Activated T-cell treated with anti-CD3 and anti-CD28 coated beads, Interleukin-2, amount 50 U/mL, for 48 hours (primary cell): Measurements from ENCODE around the gene P2RY2.

Source experiments
- DNase-seq, 2 experiments: peaks; one replicate each; pipeline ENCODE4 v3.0.0-alpha.2; 2020

P2RY2 gene

GRCh38 chr11:73209892-73210291 lies 8.2 kb upstream of the P2RY2 start:
- no peak for DNase-seq

GRCh38 chr11:73210916-73211667 lies 7.0 kb upstream of the P2RY2 start:
- DNase-seq, result no peak

DNA sequence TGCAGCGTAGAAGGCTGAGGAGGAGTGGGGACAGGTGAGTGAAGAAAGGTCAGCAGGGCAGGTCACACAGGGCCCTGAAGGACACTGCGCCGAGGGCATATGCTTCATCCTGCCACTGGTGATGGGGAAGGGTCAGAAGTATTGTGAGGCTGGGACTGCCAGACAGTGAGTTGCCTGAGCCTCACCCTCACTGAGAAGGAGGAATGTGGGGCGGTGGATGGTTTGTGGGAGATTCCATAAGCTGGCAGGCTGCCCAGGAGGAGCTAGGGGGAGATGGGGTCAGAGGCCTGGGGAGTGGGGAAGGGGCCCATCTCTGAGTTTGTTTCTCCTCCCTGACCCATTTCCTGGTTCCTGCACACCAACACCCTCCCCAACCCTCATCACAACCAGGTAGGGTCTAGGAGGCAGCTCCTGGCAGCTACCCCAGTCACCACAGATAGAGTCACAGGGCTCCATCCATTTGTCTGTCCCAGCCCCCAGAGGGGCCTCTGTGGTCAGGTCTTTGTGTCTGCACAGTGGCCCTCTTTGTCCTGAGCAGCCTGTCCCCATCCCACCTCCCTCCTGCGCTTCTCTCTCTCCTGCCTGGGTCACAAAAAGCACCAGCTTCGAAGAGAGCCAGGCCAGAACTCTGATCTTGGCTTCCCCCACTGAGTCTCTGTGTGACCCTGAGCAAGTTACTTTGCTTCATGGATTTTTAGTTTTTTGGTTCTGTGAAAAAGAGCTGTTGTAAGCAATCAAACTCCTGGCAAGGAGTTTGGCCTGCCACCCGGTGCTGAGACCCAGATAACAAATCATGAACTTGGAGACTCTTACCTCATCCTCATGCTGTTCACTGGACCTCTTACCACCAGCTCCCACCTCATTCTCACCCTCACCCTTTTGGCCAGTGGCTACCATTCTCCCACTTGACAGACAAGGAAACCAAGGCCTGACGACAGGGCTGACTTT lies 4.6 kb upstream of the P2RY2 start:
- DNase-seq, result no peak

- DNase-seq, result no peak
Observed at GRCh38 chr11:73215191-73216134, 2.6 kb upstream of the P2RY2 start.

DNA sequence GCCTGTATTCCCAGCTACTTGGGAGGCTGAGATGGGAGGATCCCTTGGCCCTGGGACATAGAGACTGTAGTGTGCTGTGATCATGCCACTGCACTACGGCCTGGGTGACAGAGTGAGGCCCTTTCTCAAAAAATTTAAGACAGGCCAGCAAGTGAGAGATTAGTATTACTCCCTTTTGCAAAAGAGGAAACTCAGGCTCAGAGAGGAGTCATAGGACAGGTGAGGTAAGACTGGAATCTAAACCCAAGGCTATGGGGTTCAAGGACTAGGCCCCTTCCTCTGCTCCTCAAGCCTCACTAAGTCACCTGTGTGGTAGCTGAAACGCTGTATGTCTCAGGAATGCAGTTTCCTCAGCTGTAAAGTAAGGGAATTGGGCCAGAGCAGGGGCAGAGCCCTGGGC lies 1.6 kb upstream of the P2RY2 start:
- no peak for DNase-seq

DNA sequence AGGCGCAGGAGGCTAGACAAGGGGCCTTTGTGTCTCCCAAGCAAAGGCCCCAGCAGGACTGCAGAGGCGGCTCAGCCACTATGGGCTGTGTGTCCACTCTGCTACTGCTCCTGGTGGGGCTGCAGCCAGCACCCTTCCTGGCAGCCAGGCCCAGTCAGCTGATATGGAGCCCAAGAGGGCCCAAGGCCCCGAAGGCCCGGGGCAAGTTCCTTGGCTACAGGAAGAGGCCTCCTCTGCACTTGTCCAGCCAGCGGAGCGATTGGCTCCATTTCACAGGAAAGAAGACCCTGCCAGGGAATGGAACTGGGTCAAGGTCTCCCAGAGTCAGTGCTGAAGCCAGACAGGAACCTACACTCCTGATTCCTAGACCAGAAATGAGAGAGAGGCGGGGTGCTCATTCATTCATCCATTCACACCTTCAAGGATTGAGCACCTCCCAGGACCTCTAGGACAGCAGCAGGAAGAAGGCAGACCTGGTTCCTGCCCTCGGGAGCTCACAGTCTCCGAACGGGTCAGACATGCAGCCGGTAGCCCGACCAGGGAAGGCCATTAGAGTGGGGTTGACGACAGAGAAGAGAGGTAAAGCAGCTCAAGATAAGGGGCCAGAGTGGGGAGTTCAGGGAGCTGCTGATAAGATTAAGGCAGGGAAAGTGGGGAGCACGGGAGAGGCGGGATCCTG lies 811 bp upstream of the P2RY2 start:
- DNase-seq, result no peak

DNA sequence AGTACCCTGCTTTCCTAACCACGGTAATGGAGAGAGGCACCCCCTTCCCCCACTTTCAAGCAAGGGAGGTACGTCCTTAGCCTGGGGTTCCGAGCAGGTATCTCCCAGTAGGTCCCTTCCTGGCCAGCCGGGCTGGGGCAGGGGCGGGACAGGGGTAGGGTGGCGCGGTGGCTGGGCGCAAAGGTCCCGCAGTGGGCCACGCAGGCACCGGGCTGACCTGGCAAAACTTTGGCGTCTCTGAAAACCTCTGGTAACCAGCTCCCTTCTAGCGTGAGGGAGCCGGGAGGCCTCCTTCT lies 323 bp upstream of the P2RY2 start:
- no peak for DNase-seq

DNA sequence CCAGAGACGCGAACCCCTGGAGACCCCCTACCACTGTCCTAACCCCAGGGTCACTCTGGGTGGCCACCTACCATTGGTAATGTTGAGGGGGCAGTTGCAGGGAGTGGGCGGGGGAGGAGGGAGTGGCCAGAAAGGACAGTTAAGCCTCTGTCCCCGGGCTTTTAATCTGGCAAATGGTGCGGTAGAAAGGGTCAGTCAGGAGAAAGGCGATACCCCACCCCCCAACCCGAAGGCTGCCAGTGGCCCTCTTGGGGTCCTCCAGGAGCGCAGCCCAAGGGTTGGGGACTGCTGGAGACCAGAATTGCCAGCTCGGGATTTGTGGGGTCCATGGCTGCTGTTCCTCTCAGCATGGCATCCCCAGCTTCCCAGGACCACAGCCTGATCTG lies 742 bp downstream of the P2RY2 start:
- DNase-seq, result no peak

GRCh38 chr11:73219396-73220285 lies 1.6 kb downstream of the P2RY2 start:
- no peak for DNase-seq

DNA sequence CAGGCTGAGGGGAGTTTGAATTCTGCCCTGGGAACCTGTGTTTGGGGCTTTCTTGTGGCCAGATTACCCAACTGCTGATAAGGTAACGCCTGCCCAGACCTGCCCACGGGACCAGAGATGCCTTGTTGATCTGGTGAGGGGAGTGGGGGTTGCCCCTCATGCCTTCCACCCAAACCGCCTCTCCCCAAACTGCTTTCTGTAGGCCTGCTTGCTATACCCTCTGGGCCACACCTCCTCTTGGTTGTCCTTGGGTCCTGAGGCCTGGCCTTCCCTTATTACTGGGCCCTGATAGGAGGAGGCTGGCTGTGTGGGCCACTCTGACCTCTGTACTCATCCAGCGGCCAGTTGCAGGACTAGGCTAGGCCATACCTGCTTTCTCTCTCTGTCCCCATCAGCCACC lies 3.4 kb downstream of the P2RY2 start:
- DNase-seq, result no peak

DNA sequence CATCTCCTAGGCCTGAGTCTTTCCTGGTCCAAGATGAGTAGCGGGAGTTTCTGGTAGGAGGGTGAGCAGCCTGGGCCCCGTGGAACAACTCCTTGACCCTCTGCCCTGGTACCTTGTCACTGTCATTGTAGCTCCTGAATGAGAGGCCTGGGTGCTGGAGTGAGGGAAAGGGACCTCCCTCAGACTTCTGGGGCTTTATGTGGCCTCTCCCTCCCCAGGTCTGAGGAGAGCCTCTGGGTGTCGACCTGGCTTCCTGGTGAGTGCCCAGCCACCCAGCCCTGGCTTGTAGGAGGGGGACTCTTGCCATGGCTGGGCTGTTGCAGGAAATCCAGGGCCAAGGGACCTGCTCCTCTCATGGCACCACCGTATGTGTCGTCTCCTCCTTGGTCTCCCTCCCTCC lies 3.9 kb downstream of the P2RY2 start:
- no peak for DNase-seq

DNA sequence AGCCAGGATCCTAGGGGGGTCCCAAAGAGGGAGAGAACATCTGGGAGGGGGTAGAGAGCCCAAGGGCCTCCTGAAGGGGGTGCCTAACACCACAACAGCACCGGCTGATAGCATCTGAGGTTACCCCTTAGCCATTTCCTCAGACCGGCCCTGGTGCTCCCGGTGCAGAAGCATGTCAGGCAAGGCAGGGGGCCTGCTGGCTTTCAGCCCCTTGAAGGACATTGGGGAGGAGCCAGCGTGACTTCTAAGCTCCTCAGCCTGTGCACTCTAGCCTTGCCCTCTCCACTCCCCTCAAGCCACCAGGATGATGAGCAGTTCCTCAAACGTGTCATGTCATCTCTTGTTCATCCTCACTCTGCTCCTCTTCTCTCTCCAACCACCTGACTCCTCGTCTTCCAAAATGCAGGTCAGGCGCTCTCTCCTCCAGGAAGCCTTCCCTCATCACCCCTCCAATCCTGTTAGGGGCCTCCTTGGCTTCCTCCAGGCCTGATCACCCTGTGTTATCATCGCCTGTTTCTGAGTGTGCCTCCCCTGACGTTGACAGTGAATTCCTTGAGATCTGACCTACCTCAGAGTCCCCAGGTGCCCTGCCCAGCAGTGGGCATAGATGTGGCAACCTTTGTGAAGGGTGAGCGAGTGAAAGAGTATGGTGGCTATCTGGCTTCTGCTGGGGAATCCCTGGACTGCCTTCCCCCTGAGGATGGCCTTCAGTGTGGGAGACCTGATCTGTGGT lies 6.1 kb downstream of the P2RY2 start:
- DNase-seq, result no peak

GRCh38 chr11:73225001-73225686 lies 7.1 kb downstream of the P2RY2 start:
- DNase-seq, result no peak

DNA sequence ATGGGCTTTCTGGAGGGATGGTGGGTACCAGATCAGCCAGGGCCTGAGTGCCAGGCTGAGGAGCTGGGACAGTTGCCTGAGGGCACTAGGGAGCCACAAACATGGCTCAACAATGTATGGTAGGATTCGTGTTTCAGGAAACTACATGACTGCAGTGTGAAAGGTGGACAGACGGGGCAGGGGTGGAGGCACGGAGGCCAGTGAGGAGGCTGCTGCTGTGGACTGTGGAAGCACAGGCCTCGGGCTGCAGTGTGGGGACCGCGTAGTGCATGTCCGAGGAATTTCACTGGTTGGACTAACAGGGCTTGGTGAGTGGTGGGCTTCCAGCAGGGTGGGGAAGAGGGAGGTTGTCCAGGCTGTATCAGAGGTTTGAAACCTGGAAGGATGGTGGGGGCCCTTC lies 7.8 kb downstream of the P2RY2 start:
- DNase-seq, result no peak

DNA sequence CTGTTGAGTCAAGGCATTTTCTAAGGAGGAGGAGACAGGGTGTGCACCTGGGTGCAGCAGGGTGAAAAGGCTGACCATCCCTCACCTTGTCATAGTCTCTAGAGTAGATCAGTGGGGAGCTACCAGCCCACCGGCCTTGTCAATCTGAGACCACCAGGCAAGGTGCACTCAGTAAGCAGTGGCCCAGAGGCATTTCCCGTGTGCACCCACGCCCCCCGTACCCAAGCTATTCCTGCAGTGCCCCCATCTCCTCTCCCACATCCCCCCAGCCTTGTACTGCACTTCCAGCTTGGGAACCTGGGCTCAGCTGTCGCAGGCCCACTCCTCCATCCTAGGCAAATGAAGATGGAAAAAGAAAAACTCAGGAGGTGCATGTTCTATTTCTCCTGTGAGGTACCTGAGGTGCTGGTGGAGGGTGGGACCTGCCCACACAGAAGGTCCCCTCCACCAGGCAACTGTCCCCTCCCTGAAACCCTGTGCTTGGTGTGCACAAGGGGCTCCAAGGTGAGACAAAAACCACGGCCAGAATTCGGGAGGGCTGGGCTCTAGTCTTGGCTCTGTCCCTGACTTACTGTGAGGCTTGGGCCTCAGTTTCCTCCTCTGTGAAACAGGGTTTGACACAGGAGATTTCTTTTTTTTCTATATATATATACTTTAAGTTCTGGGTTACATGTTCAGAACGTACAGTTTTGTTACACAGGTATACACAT lies 8.4 kb downstream of the P2RY2 start:
- DNase-seq, result no peak

GRCh38 chr11:73227571-73228211 lies 9.6 kb downstream of the P2RY2 start:
- DNase-seq, result no peak

GRCh38 chr11:73228268-73229134 lies 10.4 kb downstream of the P2RY2 start:
- no peak for DNase-seq

GRCh38 chr11:73229321-73229895 lies 11.3 kb downstream of the P2RY2 start:
- DNase-seq, result no peak
